ENCODE data around the gene E4F1. TPM values are rescaled to one million over a fixed set of nuclear protein-coding genes. Genes with fewer than 3 reads are reported as not detected.

E4F1 gene
- total and polyA plus RNA-seq, 2 donors (not counting 3 experiments of a cell fraction or from before 2014, with no cell fraction given): 28.6 to 32.7 TPM

GRCh38 chr16:2226245-2226793, 2.9 kb downstream of the E4F1 start:
- H3K27me3 ChIP-seq (ENCODE audit: control insufficient read depth in 2 of 2, insufficient read depth in 2 of 2, low read length in 2 of 2): no peaks in the 10 kb centered on the region
- H3K36me3 ChIP-seq (ENCODE audit: control insufficient read depth in 2 of 2, extremely low read depth in 1 of 2, insufficient read depth in 2 of 2, low read length in 2 of 2): peaks cover 0 to 14% of the 10 kb centered on the region in 2 experiments
- H3K4me2 ChIP-seq (ENCODE audit: insufficient read depth, low read length): no peak overlapping the region
- H4K20me1 ChIP-seq (replicated peaks; ENCODE audit: control insufficient read depth, extremely low read depth, insufficient read depth, low read length): no peaks in the 10 kb centered on the region
- dilution Hi-C loops (cut with MboI; ENCODE audit: extremely low pct_ligation_motif_present, low sequenced_read_pairs) (no loop called here), intact Hi-C loops (cut with micrococcal nuclease) (no loop called here)
- H3K4me3 ChIP-seq (replicated peaks in 1 of 3; ENCODE audit: insufficient read depth in 1 of 3, low read depth in 1 of 3, low read length in 3 of 3): no peak overlapping the region
- H3K9me3 ChIP-seq (replicated peaks; ENCODE audit: control insufficient read depth, insufficient read depth, low read length): no peaks in the 10 kb centered on the region
- H3K79me2 ChIP-seq (ENCODE audit: control insufficient read depth, insufficient read depth, low read length): peaks cover 36% of the 10 kb centered on the region
- H2AFZ ChIP-seq (ENCODE audit: low read depth, low read length): no peak overlapping the region
- POLR2A ChIA-PET: no interaction called here
- TF ChIP-seq POLR2A (IDR thresholded peaks at IDR 0.05; ENCODE audit: low read depth, low read length): no peak
- TF ChIP-seq JUN (IDR thresholded peaks at IDR 0.05; ENCODE audit: borderline replicate concordance, insufficient read depth, insufficient read length, low read depth): no peak
- no peak for TF ChIP-seq FOS (IDR thresholded peaks at IDR 0.05; ENCODE audit: borderline replicate concordance, insufficient read depth, low read length)
- TF ChIP-seq MYC (IDR thresholded peaks at IDR 0.05; ENCODE audit: low read depth, low read length): no peak
- TF ChIP-seq MAX (IDR thresholded peaks at IDR 0.05; ENCODE audit: insufficient read depth, insufficient read length): no peak
- no peak for TF ChIP-seq POLR2AphosphoS5 (IDR thresholded peaks at IDR 0.05; ENCODE audit: insufficient read depth, low read depth, low read length)
- no peak for TF ChIP-seq CTCF (IDR thresholded peaks at IDR 0.05; ENCODE audit: extremely low read depth in 1 of 2, insufficient read depth in 1 of 2, low read depth in 1 of 2, low read length in 2 of 2)
- no peak for TF ChIP-seq GATA2 (IDR thresholded peaks at IDR 0.05; ENCODE audit: insufficient read depth, insufficient read length, low read depth, low read length)
- no TSS peak for BruUV-seq (replicated peaks)
- no peaks in the 10 kb centered on the region for H3K9me1 ChIP-seq (replicated peaks; ENCODE audit: control insufficient read depth, extremely low read depth, insufficient read depth, low read length)
- DNase-seq (ENCODE audit: low read depth, low spot score): no peak
- no peak for FAIRE-seq
- no peak overlapping the region for H3K9ac ChIP-seq (replicated peaks; ENCODE audit: extremely low read depth, insufficient read depth, low read length)
- H3K27ac ChIP-seq (ENCODE audit: insufficient read depth, low read depth, low read length): no peak overlapping the region
- CTCF ChIA-PET: interaction anchor here (1.0 to 2.5 kb wide), 2 partner anchors 25 to 43 kb away, joined by 3 to 7 read pairs; partner anchors contain the start of gene ECI1
- peaks cover 7% of the 10 kb centered on the region for H3K4me1 ChIP-seq (ENCODE audit: control insufficient read depth, extremely low read depth, insufficient read depth, low read length)

All from endothelial cell of umbilical vein (primary cell).